ENCODE data around the gene GRWD1. TPM values are rescaled to one million over a fixed set of nuclear protein-coding genes. Genes with fewer than 3 reads are reported as not detected.

GRWD1 gene
- total and polyA plus RNA-seq, 2 donors, result 13.6 to 22.2 TPM

DNA sequence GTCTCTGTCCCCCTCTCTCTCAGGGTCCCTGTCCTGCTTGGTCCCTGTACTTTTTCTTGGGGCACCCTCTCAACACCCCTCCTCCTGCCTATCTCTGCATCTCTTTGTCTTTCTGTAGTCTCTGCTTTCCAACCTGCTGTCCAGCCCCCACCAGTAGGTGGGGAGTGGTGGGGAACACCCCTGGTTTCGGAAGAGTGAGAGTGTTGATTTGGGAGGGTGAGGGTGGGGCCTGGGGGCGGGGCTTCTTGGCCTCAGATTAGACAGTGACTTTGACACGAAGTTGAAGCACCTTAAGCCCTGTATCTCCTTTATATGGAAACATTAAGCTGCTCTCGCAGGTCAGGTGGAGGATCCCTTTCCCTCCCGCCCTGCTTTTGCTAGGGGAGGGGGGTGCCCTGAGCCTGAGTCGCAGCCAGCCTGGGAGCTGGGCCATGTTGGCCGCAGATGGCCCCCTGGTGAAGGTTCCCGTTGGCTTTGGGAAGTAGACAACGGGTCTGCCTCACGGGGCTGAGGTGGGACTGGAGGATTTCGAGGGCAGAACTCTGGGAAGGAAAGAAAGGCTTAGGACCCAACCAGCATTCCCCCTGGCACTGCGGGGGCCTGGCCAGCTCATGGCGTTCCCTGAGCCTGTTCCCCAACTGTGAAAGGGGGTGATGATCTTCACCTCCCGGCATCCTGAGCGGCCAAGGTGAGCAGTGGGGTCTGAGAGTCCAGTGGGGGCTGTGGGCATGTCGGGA lies 9.6 kb downstream of the GRWD1 start, which contains the start of gene KCNJ14:
KCNJ14 (plus strand) TSS at position 404 of the 737 bp plus-strand sequence. CDS start 6,151 bp downstream, outside the sequence.
- no peak for DNase-seq (ENCODE audit: extremely low spot score)
- Histone ChIP-seq H3K4me1 (ENCODE audit: insufficient read depth) (no peaks in the 10 kb centered on the region), H3K27ac (ENCODE audit: low read depth) (no peak within 1 kb of the TSS), H3K36me3 (ENCODE audit: insufficient read depth) (peaks cover 2% of the 10 kb centered on the region), H3K4me3 (ENCODE audit: low read depth, low read length) (no peak within 1 kb of the TSS)
- 79% methylated on average over 16 of the region's 16 CpGs for WGBS

DNA sequence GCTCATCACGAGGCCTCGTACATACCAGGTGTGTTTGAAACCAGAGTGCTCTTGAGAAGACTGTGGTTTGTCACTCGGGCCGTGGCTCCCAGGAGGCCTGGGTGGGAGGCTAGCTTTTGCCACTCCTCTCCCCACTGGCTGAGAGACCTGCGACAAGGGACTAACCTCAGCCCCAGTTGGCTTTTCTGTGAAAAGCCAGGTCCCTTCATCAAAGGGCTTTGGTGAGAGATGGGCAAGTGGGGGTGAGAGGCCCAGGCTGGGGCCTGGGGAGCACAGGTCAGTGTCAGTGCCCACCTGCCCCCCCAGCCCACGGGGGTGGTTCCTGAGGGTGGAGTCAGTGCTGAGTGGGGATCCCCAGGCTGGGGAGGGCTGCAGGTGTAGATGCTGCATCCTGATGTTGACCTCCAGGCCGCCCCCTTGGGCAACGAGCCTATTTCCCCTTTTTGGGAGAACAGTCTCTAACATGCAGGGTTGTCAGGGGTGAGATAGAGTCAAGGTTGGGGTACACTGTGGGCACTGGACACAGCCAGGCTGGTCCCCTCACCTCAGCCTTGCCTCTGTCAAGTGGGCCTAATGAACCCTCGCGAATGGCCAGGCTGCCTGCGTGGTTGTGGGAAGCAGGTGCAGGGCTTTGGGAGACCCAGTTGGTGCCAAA lies 10.3 kb downstream of the GRWD1 start:
- Histone ChIP-seq H3K4me3 (ENCODE audit: low read depth, low read length) (no peak overlapping the region), H3K36me3 (ENCODE audit: insufficient read depth) (peaks cover 2% of the 10 kb centered on the region), H3K4me1 (ENCODE audit: insufficient read depth) (no peaks in the 10 kb centered on the region), H3K27ac (ENCODE audit: low read depth) (no peak overlapping the region)
- WGBS, result 90% methylated on average over 11 of the region's 11 CpGs
- no peak for DNase-seq (ENCODE audit: extremely low spot score)

DNA sequence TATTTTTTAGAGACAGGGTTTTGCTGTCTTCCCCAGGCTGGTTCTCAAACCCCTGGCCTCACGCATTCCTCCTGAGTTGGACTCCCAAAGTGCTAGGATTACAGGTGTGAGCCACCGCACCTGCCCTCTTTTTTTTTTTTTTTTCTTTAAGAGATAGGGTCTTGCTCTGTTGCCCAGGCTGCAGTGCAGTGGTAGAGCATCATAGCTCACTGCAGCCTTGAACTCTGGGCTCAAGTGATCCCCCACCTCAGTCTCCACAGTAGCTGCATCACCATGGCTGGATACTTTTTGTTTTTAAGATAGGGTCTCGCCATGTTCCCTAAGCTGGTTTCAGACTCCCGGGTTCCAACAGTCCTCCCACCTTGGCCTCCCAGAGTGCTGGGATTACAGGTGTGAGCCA lies 11.1 kb downstream of the GRWD1 start:
- no peak overlapping the region for H3K4me3 ChIP-seq (ENCODE audit: low read depth, low read length)
- 98% methylated on average over 4 of the region's 4 CpGs for WGBS
- DNase-seq (ENCODE audit: extremely low spot score), result no peak
- H3K36me3 ChIP-seq (ENCODE audit: insufficient read depth), result peaks cover 2% of the 10 kb centered on the region
- H3K27ac ChIP-seq (ENCODE audit: low read depth), result no peak overlapping the region
- no peaks in the 10 kb centered on the region for H3K4me1 ChIP-seq (ENCODE audit: insufficient read depth)

DNA sequence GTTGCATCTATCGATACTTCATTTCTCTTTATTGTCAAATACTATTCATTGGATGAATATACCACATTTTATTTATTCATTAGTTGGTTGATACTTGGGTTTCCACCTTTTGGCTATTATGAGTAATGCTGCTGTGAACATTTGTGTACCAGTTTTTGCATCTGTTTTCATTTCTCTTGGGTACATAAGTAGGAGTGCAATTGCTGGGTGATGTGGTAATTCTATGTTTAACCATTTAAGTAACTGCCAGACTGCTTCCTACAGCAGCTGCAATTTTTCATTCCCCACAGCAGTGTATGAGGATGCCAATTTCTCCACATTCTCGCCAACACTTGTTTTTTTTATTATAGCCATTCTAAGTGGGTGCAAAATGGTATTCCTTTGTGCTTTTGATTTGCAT lies 12.2 kb downstream of the GRWD1 start:
- Histone ChIP-seq H3K4me1 (ENCODE audit: insufficient read depth) (no peaks in the 10 kb centered on the region), H3K4me3 (ENCODE audit: low read depth, low read length) (no peak overlapping the region), H3K36me3 (ENCODE audit: insufficient read depth) (no peaks in the 10 kb centered on the region), H3K27ac (ENCODE audit: low read depth) (no peak overlapping the region)
- no peak for DNase-seq (ENCODE audit: extremely low spot score)
- 91% methylated on average over 2 of the region's 2 CpGs for WGBS

DNA sequence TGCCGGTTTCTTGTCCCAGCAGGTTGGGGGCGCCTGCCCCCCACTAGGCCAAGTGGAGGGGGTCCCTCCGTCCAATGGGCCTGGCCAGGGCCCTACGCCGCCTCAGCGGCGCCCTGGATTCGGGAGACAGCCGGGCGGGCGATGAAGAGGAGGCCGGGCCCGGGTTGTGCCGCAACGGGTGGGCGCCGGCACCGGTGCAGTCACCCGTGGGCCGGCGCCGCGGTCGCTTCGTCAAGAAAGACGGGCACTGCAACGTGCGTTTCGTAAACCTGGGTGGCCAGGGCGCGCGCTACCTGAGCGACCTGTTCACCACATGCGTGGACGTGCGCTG lies 15.8 kb downstream of the GRWD1 start:
- Histone ChIP-seq H3K4me3 (ENCODE audit: low read depth, low read length) (no peak overlapping the region), H3K4me1 (ENCODE audit: insufficient read depth) (no peaks in the 10 kb centered on the region), H3K27ac (ENCODE audit: low read depth) (no peak overlapping the region), H3K36me3 (ENCODE audit: insufficient read depth) (no peaks in the 10 kb centered on the region)
- DNase-seq (ENCODE audit: extremely low spot score), result no peak
- 91% methylated on average over 36 of the region's 36 CpGs for WGBS

DNA sequence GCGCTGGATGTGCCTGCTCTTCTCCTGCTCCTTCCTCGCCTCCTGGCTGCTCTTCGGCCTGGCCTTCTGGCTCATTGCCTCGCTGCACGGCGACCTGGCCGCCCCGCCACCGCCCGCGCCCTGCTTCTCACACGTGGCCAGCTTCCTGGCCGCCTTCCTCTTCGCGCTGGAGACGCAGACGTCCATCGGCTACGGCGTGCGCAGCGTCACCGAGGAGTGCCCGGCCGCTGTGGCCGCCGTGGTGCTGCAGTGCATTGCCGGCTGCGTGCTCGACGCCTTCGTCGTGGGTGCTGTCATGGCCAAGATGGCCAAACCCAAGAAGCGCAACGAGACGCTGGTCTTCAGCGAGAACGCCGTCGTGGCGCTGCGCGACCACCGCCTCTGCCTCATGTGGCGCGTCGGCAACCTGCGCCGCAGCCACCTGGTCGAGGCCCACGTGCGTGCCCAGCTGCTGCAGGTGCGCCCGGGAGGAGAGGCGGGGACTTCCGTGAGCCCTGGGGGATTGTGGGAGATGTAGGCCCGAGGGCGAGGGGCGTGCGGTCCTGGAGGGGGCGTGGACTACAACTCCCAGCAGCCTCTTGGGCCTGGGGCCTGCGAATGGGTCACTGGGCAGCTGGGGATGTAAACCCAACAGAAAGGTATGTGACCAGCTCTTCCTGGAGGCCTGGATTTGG lies 16.3 kb downstream of the GRWD1 start:
- Histone ChIP-seq H3K27ac (ENCODE audit: low read depth) (no peak overlapping the region), H3K36me3 (ENCODE audit: insufficient read depth) (no peaks in the 10 kb centered on the region), H3K4me1 (ENCODE audit: insufficient read depth) (no peaks in the 10 kb centered on the region), H3K4me3 (ENCODE audit: low read depth, low read length) (no peak overlapping the region)
- DNase-seq (ENCODE audit: extremely low spot score), result no peak
- 72% methylated on average over 62 of the region's 62 CpGs for WGBS

DNA sequence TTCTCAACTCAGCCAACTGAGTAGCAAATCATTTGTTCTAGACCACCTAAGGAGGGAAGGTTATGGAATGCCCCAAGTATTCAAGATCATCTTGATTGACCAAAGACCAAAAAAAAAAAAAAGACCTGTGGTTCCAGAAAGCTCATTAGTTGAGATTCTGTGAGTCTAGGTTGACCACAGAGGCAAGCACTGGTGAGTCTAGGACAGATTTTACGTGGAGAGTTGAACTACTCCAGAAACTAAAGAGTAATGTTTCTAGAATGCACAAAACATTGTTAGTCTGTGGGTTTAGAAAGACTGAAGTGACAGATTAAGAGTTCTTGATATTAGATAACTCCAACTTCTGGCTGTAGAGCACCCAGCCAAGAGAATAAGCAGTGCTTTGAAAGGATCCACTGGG lies 19.4 kb downstream of the GRWD1 start:
- Histone ChIP-seq H3K4me3 (ENCODE audit: low read depth, low read length) (no peak overlapping the region), H3K36me3 (ENCODE audit: insufficient read depth) (no peaks in the 10 kb centered on the region), H3K4me1 (ENCODE audit: insufficient read depth) (no peaks in the 10 kb centered on the region), H3K27ac (ENCODE audit: low read depth) (no peak overlapping the region)
- no peak for DNase-seq (ENCODE audit: extremely low spot score)
- 95% methylated on average over 1 of the region's 1 CpG for WGBS

DNA sequence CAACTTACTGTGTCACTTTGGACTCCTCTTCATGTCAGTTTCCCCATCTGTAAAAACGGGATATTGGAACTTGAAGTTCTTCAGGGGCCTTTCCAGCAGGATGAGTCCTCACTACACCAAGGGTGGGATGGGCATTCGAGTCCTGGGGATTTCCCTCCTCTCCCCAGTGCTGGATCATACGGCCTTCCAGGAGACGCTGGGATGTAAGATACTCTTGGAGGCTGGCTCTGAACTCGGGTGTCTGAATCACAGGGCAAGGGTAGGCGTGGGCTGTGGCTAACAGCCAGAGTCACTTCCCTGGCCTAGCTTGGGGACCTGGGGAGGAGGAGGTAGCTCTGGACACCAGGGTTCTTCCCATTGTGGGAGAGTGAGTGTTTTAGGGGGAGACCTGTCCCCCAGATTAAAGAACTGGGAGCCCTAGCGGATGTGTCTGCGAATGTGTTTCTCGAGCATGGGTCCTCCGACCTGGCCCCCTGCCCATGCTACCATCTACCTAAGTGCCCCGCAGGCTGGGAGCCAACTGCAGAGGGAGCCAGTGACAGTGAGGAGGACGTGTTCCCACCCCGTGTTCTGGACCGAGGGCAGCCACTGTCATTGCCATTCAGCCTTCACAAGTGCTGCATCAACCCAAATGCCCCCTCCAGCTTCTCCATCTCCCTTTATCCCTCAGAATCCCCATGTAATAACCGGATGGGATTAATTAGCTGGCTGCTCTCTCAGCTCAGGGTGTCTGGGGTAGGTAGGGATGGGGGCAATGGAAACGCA lies 21.0 kb downstream of the GRWD1 start:
- 71% methylated on average over 16 of the region's 16 CpGs for WGBS
- H3K36me3 ChIP-seq (ENCODE audit: insufficient read depth), result no peaks in the 10 kb centered on the region
- DNase-seq (ENCODE audit: extremely low spot score), result no peak
- H3K4me3 ChIP-seq (ENCODE audit: low read depth, low read length), result no peak overlapping the region
- H3K27ac ChIP-seq (ENCODE audit: low read depth), result no peak overlapping the region
- no peaks in the 10 kb centered on the region for H3K4me1 ChIP-seq (ENCODE audit: insufficient read depth)

DNA sequence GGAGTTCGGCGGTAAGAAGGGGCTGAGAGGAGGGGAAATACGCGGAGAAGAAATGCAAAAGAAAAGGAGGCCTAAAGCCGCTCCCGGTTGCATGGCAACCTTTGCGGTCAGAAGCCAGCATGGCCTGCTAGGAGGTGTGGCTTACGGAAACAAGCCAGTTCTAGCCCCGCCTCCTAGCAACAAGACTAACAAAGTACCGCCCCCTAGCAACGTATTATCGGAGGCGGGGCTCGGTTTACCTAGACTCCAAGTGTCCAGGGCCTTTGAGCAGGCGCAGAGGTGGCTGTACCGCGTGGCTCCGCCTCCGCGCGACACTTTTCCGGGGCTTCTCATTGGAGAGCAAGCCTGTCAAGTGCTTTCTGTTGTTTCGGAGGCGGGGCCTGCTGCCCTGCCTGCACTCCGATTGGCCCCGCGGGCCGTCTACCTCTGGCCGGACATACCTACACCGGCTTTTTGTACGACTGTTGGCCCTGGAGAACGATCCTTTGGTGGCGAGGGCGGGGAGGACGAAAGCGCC lies 23.0 kb downstream of the GRWD1 start:
- peak; percentile 100 for DNase-seq (ENCODE audit: extremely low spot score)
- under 1% methylated on average over 36 of the region's 36 CpGs for WGBS
- H3K27ac ChIP-seq (ENCODE audit: low read depth), result no peak overlapping the region

DNA sequence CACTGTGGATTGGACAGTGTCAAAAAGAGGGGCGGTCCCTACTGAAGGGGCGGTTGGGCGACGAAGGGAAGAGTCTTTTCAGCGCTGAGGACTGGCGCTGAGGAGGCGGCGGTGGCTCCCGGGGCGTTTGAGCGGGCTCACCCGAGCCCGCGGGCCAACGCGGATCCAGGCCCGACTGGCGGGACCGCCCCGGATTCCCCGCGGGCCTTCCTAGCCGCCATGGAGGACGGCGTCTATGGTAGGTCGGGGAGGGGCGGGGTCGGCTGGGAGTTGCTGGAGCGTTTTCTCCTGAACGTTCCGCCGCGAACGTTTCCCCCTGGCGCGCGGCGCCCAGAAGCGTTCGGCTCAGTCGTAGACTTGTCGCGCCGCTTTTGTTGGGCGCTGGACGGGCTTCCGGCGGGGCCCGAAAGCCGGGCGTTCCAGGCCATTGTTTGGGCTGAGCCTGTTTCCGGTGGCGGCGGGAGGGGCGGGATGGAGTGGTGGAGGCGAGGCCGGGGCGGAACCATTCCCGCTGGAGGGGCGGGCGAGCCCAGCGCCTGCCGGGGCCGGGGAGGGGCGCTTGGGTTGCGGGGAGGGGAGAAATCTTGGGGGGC lies 23.6 kb downstream of the GRWD1 start, which contains the start of gene CYTH2:
CYTH2 (plus strand) TSS at position 81 of the 593 bp plus-strand sequence; CDS start at position 220, 139 bp downstream.
- peak within 1 kb of the TSS; percentile 80 for H3K4me3 ChIP-seq (ENCODE audit: low read depth, low read length)
- peak within 1 kb of the TSS; percentile 93 for H3K27ac ChIP-seq (ENCODE audit: low read depth)
- H3K4me1 ChIP-seq (ENCODE audit: insufficient read depth), result no peaks in the 10 kb centered on the region
- under 1% methylated on average over 66 of the region's 66 CpGs for WGBS
- no peaks in the 10 kb centered on the region for H3K36me3 ChIP-seq (ENCODE audit: insufficient read depth)
- DNase-seq (ENCODE audit: extremely low spot score), result no peak

More for the DNA sequence above, 23.0 kb downstream of the GRWD1 start:
- no peaks in the 10 kb centered on the region for H3K4me1 ChIP-seq (ENCODE audit: insufficient read depth)
- no peaks in the 10 kb centered on the region for H3K36me3 ChIP-seq (ENCODE audit: insufficient read depth)
- peak overlapping the region; percentile 80 for H3K4me3 ChIP-seq (ENCODE audit: low read depth, low read length)

DNA sequence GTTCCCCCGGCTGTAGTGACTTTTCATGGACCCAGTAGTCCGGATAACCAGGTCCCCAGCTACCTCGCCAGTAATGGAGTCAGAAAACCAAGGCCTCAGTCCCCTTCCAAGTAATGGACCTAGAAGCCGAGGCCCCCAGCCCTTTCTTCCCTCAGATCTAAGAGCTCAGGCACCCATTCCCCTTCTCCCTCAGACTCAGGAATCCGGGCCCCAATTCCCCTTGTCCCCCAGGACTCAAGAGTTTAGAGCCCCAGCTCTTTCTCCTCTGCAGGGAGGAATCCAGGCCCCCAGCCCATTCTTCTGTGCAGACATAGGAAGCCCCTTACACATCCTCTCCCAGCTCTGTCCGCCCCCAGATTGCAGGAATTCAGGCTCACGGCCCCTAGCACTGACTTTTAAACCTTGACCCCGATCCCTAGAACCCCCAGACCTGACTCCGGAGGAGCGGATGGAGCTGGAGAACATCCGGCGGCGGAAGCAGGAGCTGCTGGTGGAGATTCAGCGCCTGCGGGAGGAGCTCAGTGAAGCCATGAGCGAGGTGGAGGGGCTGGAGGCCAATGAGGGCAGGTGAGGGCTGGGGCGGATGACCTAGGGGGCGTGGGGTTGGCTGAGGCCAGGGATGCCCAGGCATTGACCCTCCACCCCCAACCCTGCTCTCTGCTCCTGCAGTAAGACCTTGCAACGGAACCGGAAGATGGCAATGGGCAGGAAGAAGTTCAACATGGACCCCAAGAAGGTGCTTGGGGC lies 24.3 kb downstream of the GRWD1 start:
- DNase-seq (ENCODE audit: extremely low spot score), result no peak
- Histone ChIP-seq H3K36me3 (ENCODE audit: insufficient read depth) (peaks cover 4% of the 10 kb centered on the region), H3K4me3 (ENCODE audit: low read depth, low read length) (peak overlapping the region; percentile 80), H3K4me1 (ENCODE audit: insufficient read depth) (no peaks in the 10 kb centered on the region), H3K27ac (ENCODE audit: low read depth) (no peak overlapping the region)
- WGBS, result 51% methylated on average over 20 of the region's 20 CpGs

DNA sequence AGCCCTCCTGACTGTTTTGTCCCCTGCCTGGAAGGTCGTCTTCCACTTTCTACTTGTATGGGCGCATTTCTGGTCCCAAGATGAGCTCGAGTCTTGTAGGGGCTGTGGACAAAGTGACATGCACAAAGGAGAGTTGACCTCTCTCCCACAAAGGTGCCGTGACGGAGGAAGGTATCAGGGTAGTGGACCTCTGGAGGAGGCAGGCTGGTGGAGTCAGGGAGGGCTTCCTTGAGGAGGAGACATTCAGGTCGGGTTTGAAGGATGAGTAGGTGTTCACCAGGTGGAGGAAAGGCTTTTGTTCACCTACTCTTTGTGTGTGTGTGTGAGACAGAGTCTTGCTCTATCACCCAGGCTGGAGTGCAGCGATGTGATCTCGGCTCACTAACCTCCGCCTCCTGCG lies 25.1 kb downstream of the GRWD1 start:
- 91% methylated on average over 10 of the region's 10 CpGs for WGBS
- peaks cover 4% of the 10 kb centered on the region for H3K36me3 ChIP-seq (ENCODE audit: insufficient read depth)
- no peak for DNase-seq (ENCODE audit: extremely low spot score)
- no peak overlapping the region for H3K27ac ChIP-seq (ENCODE audit: low read depth)
- H3K4me1 ChIP-seq (ENCODE audit: insufficient read depth), result no peaks in the 10 kb centered on the region
- H3K4me3 ChIP-seq (ENCODE audit: low read depth, low read length), result no peak overlapping the region

Data from urinary bladder (tissue), 4 donors.